ENCODE data around the gene ENPP1.

DNA sequence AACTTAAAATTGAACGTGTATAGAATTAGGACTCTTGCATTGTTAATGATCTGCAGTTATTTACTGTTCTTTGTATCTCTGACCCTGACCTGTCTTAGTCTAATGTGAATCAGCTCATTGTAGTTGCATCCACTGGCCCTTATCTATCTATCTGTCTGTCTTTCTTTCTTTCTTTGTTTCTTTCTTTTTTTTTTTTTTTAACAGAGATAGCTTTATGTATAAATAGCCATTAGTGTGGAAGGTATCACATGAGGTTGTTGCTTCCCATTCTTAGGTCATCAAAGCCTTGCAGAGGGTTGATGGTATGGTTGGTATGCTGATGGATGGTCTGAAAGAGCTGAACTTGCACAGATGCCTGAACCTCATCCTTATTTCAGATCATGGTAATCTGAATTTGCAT lies 59.9 kb downstream of the ENPP1 start:
- TF ChIP-seq EZH2 (IDR thresholded peaks at IDR 0.05; ENCODE audit: borderline replicate concordance, insufficient read depth, low read depth, low read length, poor library complexity, severe bottlenecking), result no peak
- TF ChIP-seq, protein P1, sequence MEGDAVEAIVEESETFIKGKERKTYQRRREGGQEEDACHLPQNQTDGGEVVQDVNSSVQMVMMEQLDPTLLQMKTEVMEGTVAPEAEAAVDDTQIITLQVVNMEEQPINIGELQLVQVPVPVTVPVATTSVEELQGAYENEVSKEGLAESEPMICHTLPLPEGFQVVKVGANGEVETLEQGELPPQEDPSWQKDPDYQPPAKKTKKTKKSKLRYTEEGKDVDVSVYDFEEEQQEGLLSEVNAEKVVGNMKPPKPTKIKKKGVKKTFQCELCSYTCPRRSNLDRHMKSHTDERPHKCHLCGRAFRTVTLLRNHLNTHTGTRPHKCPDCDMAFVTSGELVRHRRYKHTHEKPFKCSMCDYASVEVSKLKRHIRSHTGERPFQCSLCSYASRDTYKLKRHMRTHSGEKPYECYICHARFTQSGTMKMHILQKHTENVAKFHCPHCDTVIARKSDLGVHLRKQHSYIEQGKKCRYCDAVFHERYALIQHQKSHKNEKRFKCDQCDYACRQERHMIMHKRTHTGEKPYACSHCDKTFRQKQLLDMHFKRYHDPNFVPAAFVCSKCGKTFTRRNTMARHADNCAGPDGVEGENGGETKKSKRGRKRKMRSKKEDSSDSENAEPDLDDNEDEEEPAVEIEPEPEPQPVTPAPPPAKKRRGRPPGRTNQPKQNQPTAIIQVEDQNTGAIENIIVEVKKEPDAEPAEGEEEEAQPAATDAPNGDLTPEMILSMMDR (IDR thresholded peaks at IDR 0.05), result no peak
